ENCODE measurements around the gene NDUFAF3.

DNA sequence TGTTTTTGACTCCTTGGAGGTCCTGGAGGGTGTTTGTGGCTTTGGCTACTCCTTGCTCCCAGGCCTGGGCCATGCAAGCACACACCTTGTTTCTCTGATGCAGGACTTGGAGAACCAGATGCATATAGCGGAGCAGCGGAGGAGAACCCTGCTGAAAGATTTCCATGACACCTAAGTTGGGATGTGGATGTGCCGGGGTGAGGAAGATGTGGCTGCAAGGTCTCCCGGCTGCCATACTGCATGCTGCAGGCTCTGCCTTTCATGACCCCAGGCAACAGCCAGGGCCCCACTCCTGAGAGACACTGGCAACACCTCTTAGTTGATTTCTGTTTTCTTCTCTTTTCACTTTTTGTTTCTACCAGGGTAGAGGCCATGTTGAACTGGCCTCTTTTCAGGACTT is 38.8 kb upstream of the NDUFAF3 start:
- TF ChIP-seq POLR2A (IDR thresholded peaks at IDR 0.05; ENCODE audit: low read length) (no peak), GATA1 (IDR thresholded peaks at IDR 0.05; ENCODE audit: low read depth, low read length) (no peak)
